ENCODE results near the gene LENG9.

DNA sequence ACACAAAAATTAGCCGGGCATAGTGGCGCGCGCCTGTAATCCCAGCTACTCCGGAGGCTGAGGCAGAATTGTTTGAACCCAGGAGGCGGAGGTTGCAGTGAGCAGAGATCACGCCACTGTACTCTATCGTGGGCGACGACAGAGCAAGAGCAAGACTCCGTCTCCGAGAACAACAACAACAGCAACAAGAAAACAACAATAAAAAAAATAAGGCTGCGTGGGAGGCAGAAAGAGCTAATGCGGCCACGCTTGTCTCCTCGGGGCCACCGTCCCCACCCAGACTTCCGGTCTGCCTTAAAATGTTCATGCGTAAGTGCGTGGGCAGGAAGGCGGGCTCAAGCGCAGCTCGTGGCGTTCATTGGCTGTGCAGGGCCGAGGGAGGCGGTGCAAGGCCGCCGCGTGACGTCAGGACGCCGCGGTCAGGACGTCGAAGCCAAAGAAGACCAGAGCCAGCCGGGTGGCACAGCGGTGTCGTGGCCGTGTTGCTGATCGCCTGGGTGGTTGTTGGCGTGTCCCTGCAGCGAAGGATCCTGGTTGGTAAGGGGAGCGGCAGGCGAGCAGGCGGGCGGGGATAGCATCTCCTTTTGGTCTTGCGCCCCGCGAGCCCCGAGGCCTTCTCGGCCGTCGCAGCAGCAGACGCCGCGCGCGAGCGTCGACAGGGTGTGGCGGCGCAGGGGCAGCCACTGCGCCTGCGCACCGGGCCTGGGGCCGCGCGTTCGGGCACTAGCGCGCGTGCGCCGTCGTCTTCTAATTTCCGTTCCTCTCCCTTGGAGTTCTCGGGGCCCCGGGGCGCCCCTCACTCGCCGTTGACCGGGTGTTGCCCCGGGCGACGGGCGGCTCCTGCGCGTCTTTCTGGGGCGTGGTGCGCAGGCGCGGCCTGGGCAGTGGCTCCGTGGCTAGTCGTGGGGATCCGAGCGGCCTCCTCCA is 14.5 kb downstream of the LENG9 start, which contains the start of gene LENG8:
- TF ChIP-seq CTCF (IDR thresholded peaks at IDR 0.05; ENCODE audit: low read depth, low read length) (no peak), MAX (IDR thresholded peaks at IDR 0.05; ENCODE audit: low read depth, low read length) (peak; percentile 56; the same call in 1 of the 2 replicates), POLR2A (IDR thresholded peaks at IDR 0.05; ENCODE audit: extremely low read depth, insufficient read length) (peak; percentile 88), MYC (IDR thresholded peaks at IDR 0.05; ENCODE audit: low read depth, low read length) (peak; percentile 52; the same call in 1 of the 2 replicates)

Data from NB4 (cell line).